DND-41 (cell line): ENCODE measurements around the gene OR2D3.

Experiments used
- CTCF ChIP-seq: IDR thresholded peaks from 2 replicates; pipeline ENCODE4 v1.5.1; 2012; ENCODE audit warnings: borderline replicate concordance, low read length, moderate library complexity, mild to moderate bottlenecking; ENCODE audit not compliant: poor library complexity, severe bottlenecking; ENCODE audit errors: extremely low read depth
- EZH2 ChIP-seq: IDR thresholded peaks from 3 replicates; pipeline ENCODE4 v1.6.1; 2012; ENCODE audit warnings: borderline replicate concordance, low read depth, mild to moderate bottlenecking, moderate library complexity, low read length, inconsistent platforms; ENCODE audit not compliant: severe bottlenecking

- TF ChIP-seq CTCF (no peak), EZH2 (no peak)
Observed at GRCh38 chr11:6871278-6871677, 49.5 kb upstream of the OR2D3 start.
